ENCODE data around the gene ANTXR1. TPM values are rescaled to one million over a fixed set of nuclear protein-coding genes. Genes with fewer than 3 reads are reported as not detected.

ANTXR1 gene
- total and polyA plus RNA-seq, 9 of the 15 experiments (the other 6 are each of a cell fraction or from before 2014, with no cell fraction given) = 0.07 to 1.00 (median 0.54) TPM

DNA sequence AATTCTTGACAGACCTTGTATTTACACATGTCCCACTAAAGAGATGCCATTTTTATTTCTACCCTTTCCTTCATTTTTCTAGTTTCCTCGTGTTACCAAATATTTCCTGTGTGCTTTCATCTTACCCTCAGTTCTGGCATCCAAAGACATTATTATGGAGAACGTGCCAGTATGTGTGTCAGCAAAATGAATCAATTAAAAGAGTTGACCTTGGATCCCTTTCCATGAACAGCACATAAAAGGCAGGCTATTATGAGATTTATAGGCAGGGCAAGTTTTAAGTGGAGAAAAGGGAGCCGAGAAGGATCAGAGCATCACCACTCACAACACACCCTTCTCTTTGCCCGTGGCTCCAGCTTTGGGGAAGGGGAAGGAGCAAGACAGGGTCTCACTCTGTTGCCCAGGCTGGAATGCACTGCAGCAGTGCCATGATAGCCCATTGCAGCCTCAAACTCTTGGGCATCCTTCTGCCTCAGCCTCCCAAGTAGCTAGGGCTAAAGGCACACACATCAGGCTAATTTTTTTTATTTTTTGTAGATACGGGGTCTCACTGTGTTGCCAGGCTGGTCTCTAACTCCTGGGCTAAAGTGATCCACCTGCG, 224.2 kb downstream of the ANTXR1 start:
- CTCF ChIA-PET (ENCODE audit: low intra/inter-chr PET ratio) = no interaction called here
- ATAC-seq (no peak), FAIRE-seq (no peak), DNase-seq (ENCODE audit: extremely low read depth in 1 of 4, low spot score in 3 of 4) (no peak)
- no peak overlapping the region for H3K4me3 ChIP-seq
- no peaks in the 10 kb centered on the region for H3K4me1 ChIP-seq (replicated peaks in 1 of 2; ENCODE audit: control insufficient read depth in 2 of 2, insufficient read depth in 2 of 2, low read length in 2 of 2)
- H3K9ac ChIP-seq (ENCODE audit: insufficient read depth in 1 of 2, low read depth in 2 of 2, low read length in 2 of 2) = no peak overlapping the region
- TF ChIP-seq ZEB2 (IDR thresholded peaks at IDR 0.05) (no peak), NR1H2 (CRISPR knock-in tag; IDR thresholded peaks at IDR 0.05) (no peak), MEF2A (IDR thresholded peaks at IDR 0.05; ENCODE audit: control insufficient read depth, low read depth, low read length) (no peak), FOXK2 (conservative IDR thresholded peaks at IDR 0.05 in 1 of 2, IDR thresholded peaks at IDR 0.05 in 1 of 2; ENCODE audit: low read depth in 2 of 2) (no peak)
- TF ChIP-seq, protein P1, sequence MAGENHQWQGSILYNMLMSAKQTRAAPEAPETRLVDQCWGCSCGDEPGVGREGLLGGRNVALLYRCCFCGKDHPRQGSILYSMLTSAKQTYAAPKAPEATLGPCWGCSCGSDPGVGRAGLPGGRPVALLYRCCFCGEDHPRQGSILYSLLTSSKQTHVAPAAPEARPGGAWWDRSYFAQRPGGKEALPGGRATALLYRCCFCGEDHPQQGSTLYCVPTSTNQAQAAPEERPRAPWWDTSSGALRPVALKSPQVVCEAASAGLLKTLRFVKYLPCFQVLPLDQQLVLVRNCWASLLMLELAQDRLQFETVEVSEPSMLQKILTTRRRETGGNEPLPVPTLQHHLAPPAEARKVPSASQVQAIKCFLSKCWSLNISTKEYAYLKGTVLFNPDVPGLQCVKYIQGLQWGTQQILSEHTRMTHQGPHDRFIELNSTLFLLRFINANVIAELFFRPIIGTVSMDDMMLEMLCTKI (IDR thresholded peaks at IDR 0.05; ENCODE audit: partially characterized antibody) = no peak
- TF ChIP-seq, protein P2, sequence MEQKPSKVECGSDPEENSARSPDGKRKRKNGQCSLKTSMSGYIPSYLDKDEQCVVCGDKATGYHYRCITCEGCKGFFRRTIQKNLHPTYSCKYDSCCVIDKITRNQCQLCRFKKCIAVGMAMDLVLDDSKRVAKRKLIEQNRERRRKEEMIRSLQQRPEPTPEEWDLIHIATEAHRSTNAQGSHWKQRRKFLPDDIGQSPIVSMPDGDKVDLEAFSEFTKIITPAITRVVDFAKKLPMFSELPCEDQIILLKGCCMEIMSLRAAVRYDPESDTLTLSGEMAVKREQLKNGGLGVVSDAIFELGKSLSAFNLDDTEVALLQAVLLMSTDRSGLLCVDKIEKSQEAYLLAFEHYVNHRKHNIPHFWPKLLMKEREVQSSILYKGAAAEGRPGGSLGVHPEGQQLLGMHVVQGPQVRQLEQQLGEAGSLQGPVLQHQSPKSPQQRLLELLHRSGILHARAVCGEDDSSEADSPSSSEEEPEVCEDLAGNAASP (IDR thresholded peaks at IDR 0.05) = no peak
- POLR2A ChIA-PET = no interaction called here
- intact Hi-C loops (cut with micrococcal nuclease) = no loop called here
- no peak overlapping the region for H3K27ac ChIP-seq (ENCODE audit: extremely low read depth, low read depth, low read length)
- H3K27me3 ChIP-seq (ENCODE audit: control insufficient read depth in 2 of 2, insufficient read depth in 2 of 2, low read length in 2 of 2) = peaks cover 2 to 16% of the 10 kb centered on the region in 2 experiments; a peak in 3 of 5 replicates
- in situ Hi-C loops (cut with MboI) = no loop called here
- H3K79me2 ChIP-seq (ENCODE audit: control insufficient read depth, insufficient read depth, low read length) = no peaks in the 10 kb centered on the region
- no peaks in the 10 kb centered on the region for H3K36me3 ChIP-seq (ENCODE audit: control insufficient read depth, insufficient read depth, low read length)
- no peaks in the 10 kb centered on the region for H4K20me1 ChIP-seq (replicated peaks; ENCODE audit: control insufficient read depth, insufficient read depth, low read length)
- BruUV-seq (replicated peaks) = no TSS peak
- WGBS (ENCODE audit: insufficient coverage, low coverage, missing lambda C conversion rate) = 0% methylated on average over 6 of the region's 6 CpGs
- H3K9me1 ChIP-seq (ENCODE audit: control insufficient read depth, insufficient read depth, low read length) = no peaks in the 10 kb centered on the region
- no peaks in the 10 kb centered on the region for H3K9me3 ChIP-seq (replicated peaks; ENCODE audit: control insufficient read depth, insufficient read depth, low read depth, low read length)
- no peak overlapping the region for H3K4me2 ChIP-seq (ENCODE audit: insufficient read depth, low read length)
- H2AFZ ChIP-seq (ENCODE audit: low read depth, low read length) = no peak overlapping the region
